Subcutaneous adipose tissue (tissue), 4 donors: ENCODE data around the gene PPARGC1A. TPM values are rescaled to one million over a fixed set of nuclear protein-coding genes. Genes with fewer than 3 reads are reported as not detected.

Experiments used
- CTCF ChIP-seq: fragments of 450-650 bp; IDR thresholded peaks from one replicate; pipeline ENCODE4 v1.5.1; 2016; ENCODE audit warnings: low read depth, mild to moderate bottlenecking, control low read depth, antibody characterized with exemption, moderate library complexity
- total RNA-seq, 4 donors: library from RNA; depleted of rRNA; stranded (reverse); fragments of >200 nt; gene quantifications; one replicate each; pipeline ENCODE4 v1.1.0, GENCODE V29; 2016

The PPARGC1A gene
- total RNA-seq, 4 donors from 2014 or later, result 4.2 to 15.3 (median 4.7) TPM

- no peak for TF ChIP-seq CTCF
These were observed 32.2 kb upstream of the PPARGC1A start for GRCh38 chr4:23922013-23922412.

- no peak for TF ChIP-seq CTCF
These were observed 31.6 kb upstream of the PPARGC1A start for GRCh38 chr4:23921447-23921845.

GRCh38 chr4:23920716-23921446, 31.0 kb upstream of the PPARGC1A start:
- no peak for TF ChIP-seq CTCF

GRCh38 chr4:23920296-23920695, 30.4 kb upstream of the PPARGC1A start:
- no peak for TF ChIP-seq CTCF

- no peak for TF ChIP-seq CTCF
These were observed 26.4 kb upstream of the PPARGC1A start for GRCh38 chr4:23916282-23916681.

- TF ChIP-seq CTCF, result no peak
These were observed 25.7 kb upstream of the PPARGC1A start for GRCh38 chr4:23915459-23916132.

GRCh38 chr4:23911675-23912455, 22.0 kb upstream of the PPARGC1A start:
- TF ChIP-seq CTCF, result no peak
